Right lobe of liver (tissue), 6 donors: ENCODE results near the gene AMIGO1. TPM values are rescaled to one million over a fixed set of nuclear protein-coding genes. Genes with fewer than 3 reads are reported as not detected.

Experiments used
- ATAC-seq, 4 donors: fragments of 200-7000 bp; cut with Tn5 transposase; one replicate each; pipeline ENCODE4 v1.9.1; 2020; ENCODE audit warnings: mild to moderate bottlenecking in 4 of 4, moderate library complexity in 4 of 4
- DNase-seq, 3 donors: peaks; one replicate each; pipeline ENCODE4 v3.0.0-alpha.2; 2020
- H3K27ac ChIP-seq, 3 donors: fragments of 200-600 bp; one replicate each; pipeline ENCODE4 v1.8.0; 2022
- H3K27me3 ChIP-seq, 2 donors: fragments of 200-600 bp; one replicate each; pipeline ENCODE4 v1.8.0; 2022
- H3K36me3 ChIP-seq, 4 donors: fragments of 200-600 bp; sonication (generic) in 1 of 4; one replicate each; pipeline versions ENCODE4 v1.5.1 to v1.8.0; 2017 to 2022; ENCODE audit warnings: control low read depth in 1 of 4
- H3K4me1 ChIP-seq, 4 donors: fragments of 200-600 bp; sonication (generic) in 1 of 4; one replicate each; pipeline versions ENCODE4 v1.5.1 to v1.8.0; 2017 to 2022; ENCODE audit warnings: control low read depth in 1 of 4
- H3K4me3 ChIP-seq, 3 donors: fragments of 200-600 bp; one replicate each; pipeline ENCODE4 v1.8.0; 2022
- H3K9me3 ChIP-seq, 4 donors: fragments of 200-600 bp; sonication (generic) in 1 of 4; one replicate each; pipeline versions ENCODE4 v1.5.1 to v1.8.0; 2017 to 2022; ENCODE audit warnings: control low read depth in 1 of 4
- POLR2A ChIP-seq: fragments of 450-650 bp; IDR thresholded peaks from one replicate; pipeline ENCODE4 v1.6.1; 2017; ENCODE audit warnings: antibody characterized with exemption, mild to moderate bottlenecking
- WGBS: methylation state at CpG from one replicate; pipeline ENCODE4 v1.1.6; 2018; ENCODE audit warnings: low coverage, low lambda C conversion rate; ENCODE audit not compliant: insufficient coverage; ENCODE audit errors: missing lambda C conversion rate; 5-methylcytosine and 5-hydroxymethylcytosine counted together
- intact Hi-C, 2 donors: fragments of 100-400 bp; cut with DNase I; formaldehyde crosslinking; loops; one replicate each; pipeline versions ENCODE4 v1.11.2 to v1.14.1; 2022
- total RNA-seq, 6 experiments: library from RNA; depleted of rRNA in 2 of 6; stranded (reverse); fragments of >200 nt in 2 of 6; fragmentation: NEBNext Ultra II Directional in 3 of 6; extraction: Animal tissue kit (Norgen Biotek cat#: 25700) in 3 of 6; gene quantifications; one replicate each; pipeline versions ENCODE4 v1.1.0 to v1.2.4, GENCODE V29; 2016 to 2023
- TF ChIP-seq, protein P1 (sequence below), 4 donors: fragments of 200-600 bp in 3 of 4; fragments of 450-650 bp in 1 of 4; IDR thresholded peaks; one replicate each; pipeline versions ENCODE4 v1.5.1 to v1.8.0; 2016 to 2022; ENCODE audit warnings: antibody characterized with exemption in 4 of 4, mild to moderate bottlenecking in 2 of 4
- donor health status: DM: no; HTN: yes; CAD: no.
- donor health status: DM: no; HTN: no; CAD: no.
- donor health status: DM: no; HTN: no; CAD: no.
- donor health status: DM: no; HTN: yes; CAD: no.
- donor health status: DM: no; HTN: yes; CAD: no.

The AMIGO1 gene
- total RNA-seq, 6 experiments from 2014 or later: 2.6 to 3.9 (median 3.2) TPM

DNA sequence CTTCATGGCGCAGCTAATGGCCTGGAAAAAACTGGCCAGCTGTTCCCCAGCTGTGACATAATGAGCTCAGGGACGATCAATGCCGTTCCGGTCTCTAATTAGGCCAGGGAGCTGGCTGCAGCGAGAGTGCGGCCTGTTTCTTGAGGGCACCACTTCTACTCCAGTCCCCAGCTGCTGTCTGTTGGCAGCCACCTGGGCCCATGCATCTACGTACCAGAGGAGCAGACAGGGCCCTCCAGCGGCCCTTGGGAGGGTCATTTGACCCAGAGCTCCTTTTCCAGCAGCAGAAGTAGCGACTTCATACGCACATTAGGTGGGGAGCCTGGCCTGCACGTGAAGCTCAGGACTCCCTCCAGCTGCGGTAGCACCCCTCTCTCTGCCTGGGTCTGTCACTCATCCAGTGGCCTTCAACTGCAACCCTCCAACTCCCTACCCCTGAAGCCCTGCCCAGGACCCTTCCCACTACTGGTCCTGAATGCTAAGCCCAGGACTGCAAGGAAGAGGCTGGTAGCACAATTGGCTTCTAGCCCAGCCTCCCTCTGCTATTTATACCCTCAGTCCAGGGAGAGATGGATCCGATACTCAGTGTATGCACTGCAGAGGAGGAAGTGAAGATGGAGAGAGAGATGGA, 21.0 kb upstream of the AMIGO1 start:
- Histone ChIP-seq H3K27ac (no peak overlapping the region), H3K4me1 (peaks cover 0 to 8% (median 0%) of the 10 kb centered on the region in 4 donors), H3K9me3 (no peaks in the 10 kb centered on the region), H3K27me3 (no peaks in the 10 kb centered on the region), H3K4me3 (no peak overlapping the region), H3K36me3 (no peaks in the 10 kb centered on the region)
- no peak for ATAC-seq
- intact Hi-C loops: loop anchor here (2.0 to 5.0 kb wide), 3 partner anchors 33 to 268 kb away; no protein-coding TSS in a partner anchor
- peak in 1 of 3 donors; percentile 31 for DNase-seq
- TF ChIP-seq, protein P1, sequence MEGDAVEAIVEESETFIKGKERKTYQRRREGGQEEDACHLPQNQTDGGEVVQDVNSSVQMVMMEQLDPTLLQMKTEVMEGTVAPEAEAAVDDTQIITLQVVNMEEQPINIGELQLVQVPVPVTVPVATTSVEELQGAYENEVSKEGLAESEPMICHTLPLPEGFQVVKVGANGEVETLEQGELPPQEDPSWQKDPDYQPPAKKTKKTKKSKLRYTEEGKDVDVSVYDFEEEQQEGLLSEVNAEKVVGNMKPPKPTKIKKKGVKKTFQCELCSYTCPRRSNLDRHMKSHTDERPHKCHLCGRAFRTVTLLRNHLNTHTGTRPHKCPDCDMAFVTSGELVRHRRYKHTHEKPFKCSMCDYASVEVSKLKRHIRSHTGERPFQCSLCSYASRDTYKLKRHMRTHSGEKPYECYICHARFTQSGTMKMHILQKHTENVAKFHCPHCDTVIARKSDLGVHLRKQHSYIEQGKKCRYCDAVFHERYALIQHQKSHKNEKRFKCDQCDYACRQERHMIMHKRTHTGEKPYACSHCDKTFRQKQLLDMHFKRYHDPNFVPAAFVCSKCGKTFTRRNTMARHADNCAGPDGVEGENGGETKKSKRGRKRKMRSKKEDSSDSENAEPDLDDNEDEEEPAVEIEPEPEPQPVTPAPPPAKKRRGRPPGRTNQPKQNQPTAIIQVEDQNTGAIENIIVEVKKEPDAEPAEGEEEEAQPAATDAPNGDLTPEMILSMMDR (IDR thresholded peaks at IDR 0.05): no peak
- TF ChIP-seq POLR2A: no peak
- WGBS: 66% methylated on average over 2 of the region's 13 CpGs

DNA sequence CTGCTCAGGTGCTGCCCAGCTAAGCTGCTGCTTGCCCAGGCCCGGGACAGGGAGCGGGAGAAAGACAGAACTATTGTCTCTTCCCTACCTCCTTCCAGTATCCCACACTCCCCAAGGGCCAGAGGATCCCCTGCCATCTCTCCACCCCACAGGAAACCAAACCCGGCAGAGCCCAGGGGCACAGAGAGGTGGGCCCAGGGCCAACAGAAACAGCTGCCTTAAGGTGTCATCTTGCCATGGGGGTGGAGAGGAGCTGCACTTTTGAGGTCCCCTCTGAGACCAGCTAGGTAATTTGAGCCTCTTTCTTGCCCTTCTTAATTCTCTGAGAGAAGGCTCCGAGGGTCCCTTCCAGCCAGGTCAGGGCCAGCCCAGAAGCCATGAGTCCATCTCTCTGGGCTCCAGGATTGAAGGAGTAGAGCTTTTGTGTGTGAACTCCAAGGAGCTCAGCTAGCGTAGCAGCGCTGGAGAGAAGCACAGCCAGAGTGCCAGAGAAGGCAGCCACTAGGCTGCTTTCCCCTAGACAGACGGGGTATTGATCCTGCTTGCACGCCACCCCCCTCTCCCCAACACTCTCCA, 20.4 kb upstream of the AMIGO1 start:
- Histone ChIP-seq H3K9me3 (no peaks in the 10 kb centered on the region), H3K27ac (no peak overlapping the region), H3K4me3 (no peak overlapping the region), H3K36me3 (no peaks in the 10 kb centered on the region), H3K4me1 (peaks cover 0 to 8% (median 0%) of the 10 kb centered on the region in 4 donors), H3K27me3 (no peaks in the 10 kb centered on the region)
- WGBS: 61% methylated on average over 3 of the region's 8 CpGs
- TF ChIP-seq, protein P1 (IDR thresholded peaks at IDR 0.05): no peak
- TF ChIP-seq POLR2A: no peak
- ATAC-seq (no peak), DNase-seq (no peak)
- intact Hi-C loops: loop anchor here (2.0 to 5.0 kb wide), 3 partner anchors 33 to 268 kb away; no protein-coding TSS in a partner anchor

DNA sequence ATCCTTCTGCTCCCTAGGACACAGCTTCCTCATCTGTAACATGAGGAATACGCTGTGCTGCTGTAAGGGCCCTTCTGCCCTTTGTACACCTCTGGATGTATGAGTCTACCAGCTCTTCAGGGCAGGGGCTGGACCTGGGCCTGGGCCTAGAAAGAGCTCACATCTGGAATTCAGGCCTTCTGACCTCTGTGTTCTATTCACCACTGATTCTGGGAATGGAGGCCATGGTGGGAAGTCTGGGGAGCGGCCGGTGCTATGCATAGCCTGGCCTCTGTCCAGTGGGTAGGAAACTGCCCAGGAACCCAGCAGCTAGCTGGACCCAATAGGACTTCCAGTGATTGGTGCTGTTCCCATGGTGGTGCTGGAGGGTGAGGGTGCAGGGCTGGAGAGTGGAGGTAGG, 19.2 kb upstream of the AMIGO1 start:
- WGBS: 100% methylated on average over 2 of the region's 3 CpGs
- Histone ChIP-seq H3K27me3 (no peaks in the 10 kb centered on the region), H3K9me3 (no peaks in the 10 kb centered on the region), H3K27ac (no peak overlapping the region), H3K4me3 (no peak overlapping the region), H3K4me1 (peaks cover 0 to 8% (median 0%) of the 10 kb centered on the region in 4 donors), H3K36me3 (no peaks in the 10 kb centered on the region)
- ATAC-seq (no peak), DNase-seq (no peak)
- TF ChIP-seq, protein P1 (IDR thresholded peaks at IDR 0.05): no peak
- intact Hi-C loops: no loop called here

DNA sequence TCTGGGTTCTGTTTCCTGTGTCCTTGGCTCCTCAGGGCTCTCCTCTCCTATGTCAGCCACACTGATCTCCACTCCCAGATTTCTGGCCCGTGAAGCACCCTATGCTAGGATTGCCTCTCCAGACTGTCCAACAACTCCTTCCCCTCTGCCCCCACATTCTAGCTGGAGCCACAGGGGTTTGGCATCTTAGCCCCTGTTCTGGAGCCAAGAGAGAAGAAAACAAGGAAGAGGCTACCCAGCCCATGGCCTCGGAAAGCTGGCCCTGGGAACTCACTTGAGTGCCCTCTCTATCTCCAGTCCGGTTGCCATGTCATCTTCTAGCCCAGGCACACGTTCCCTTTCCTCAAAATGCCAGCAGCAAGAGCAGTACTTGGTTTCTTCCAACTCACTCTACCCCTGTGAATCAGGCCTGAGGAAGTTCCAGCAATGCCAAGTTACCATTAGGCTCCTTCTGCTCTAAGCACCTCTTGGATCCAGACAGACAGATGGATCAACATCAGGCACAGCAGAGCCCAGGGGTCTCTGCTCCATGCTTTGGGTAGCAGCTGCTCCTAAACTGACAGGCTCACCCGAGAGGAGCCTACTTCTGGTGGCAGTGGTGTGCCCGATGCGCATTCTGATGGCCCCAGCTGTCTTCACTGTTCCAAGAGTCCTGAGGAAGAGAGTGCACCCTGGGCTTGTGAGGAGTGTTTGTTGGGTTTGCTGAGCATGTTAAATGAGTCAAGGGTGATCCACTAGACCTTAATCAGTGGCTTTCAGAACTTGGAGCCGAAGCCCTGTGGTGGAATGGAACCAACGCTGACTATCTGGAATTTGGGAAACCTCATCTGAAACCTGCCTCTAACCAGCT, 18.5 kb upstream of the AMIGO1 start:
- Histone ChIP-seq H3K4me1 (peaks cover 0 to 8% (median 0%) of the 10 kb centered on the region in 4 donors), H3K27me3 (no peaks in the 10 kb centered on the region), H3K9me3 (no peaks in the 10 kb centered on the region), H3K27ac (no peak overlapping the region), H3K36me3 (no peaks in the 10 kb centered on the region), H3K4me3 (no peak overlapping the region)
- TF ChIP-seq, protein P1 (IDR thresholded peaks at IDR 0.05): no peak
- TF ChIP-seq POLR2A: no peak
- 63% methylated on average over 5 of the region's 9 CpGs for WGBS
- intact Hi-C loops: no loop called here
- ATAC-seq: no peak
- no peak for DNase-seq
